Activated CD8-positive, alpha-beta memory T cell treated with anti-CD3 and anti-CD28 coated beads, Interleukin-2, amount 50 U/mL, for 24 hours (primary cell): Measurements from ENCODE around the gene WNT1.

ENCODE experiments used
- DNase-seq: peaks from one replicate; pipeline ENCODE4 v3.0.0-alpha.2; 2020; ENCODE audit errors: extremely low read depth

Gene WNT1

GRCh38 chr12:48978291-48978740 is at the start of gene WNT1:
Gene WNT1 (plus strand): TSS chr12:48978322. CDS start chr12:48978651, 329 bp downstream.
- DNase-seq: no peak

- no peak for DNase-seq
Observed at GRCh38 chr12:48929551-48929950, 48.6 kb upstream of the WNT1 start.

GRCh38 chr12:48930475-48930874 is 47.6 kb upstream of the WNT1 start:
- no peak for DNase-seq

GRCh38 chr12:48932878-48933277 is 45.2 kb upstream of the WNT1 start:
- DNase-seq: no peak

GRCh38 chr12:48933664-48934311 is 44.3 kb upstream of the WNT1 start:
- no peak for DNase-seq

- no peak for DNase-seq
Observed at GRCh38 chr12:48934312-48934706, 43.8 kb upstream of the WNT1 start.

- peak; percentile 53 for DNase-seq
Observed at GRCh38 chr12:48936379-48936979, 41.6 kb upstream of the WNT1 start.

GRCh38 chr12:48937170-48937569 is 41.0 kb upstream of the WNT1 start:
- no peak for DNase-seq

GRCh38 chr12:48938805-48939204 is 39.3 kb upstream of the WNT1 start:
- DNase-seq: no peak

GRCh38 chr12:48940181-48940580 is 37.9 kb upstream of the WNT1 start:
- no peak for DNase-seq

GRCh38 chr12:48943221-48943620 is 34.9 kb upstream of the WNT1 start:
- no peak for DNase-seq

GRCh38 chr12:48946205-48946604 is 31.9 kb upstream of the WNT1 start:
- DNase-seq: no peak

- no peak for DNase-seq
Observed at GRCh38 chr12:48946943-48947342, 31.2 kb upstream of the WNT1 start.

- no peak for DNase-seq
Observed at GRCh38 chr12:48947727-48948126, 30.4 kb upstream of the WNT1 start.

GRCh38 chr12:48952691-48953090 is 25.4 kb upstream of the WNT1 start:
- DNase-seq: no peak

- DNase-seq: no peak
Observed at GRCh38 chr12:48954061-48954460, 24.1 kb upstream of the WNT1 start.

GRCh38 chr12:48954841-48955501 is 23.2 kb upstream of the WNT1 start:
- DNase-seq: no peak

- no peak for DNase-seq
Observed at GRCh38 chr12:48956279-48957140, 21.6 kb upstream of the WNT1 start.

- DNase-seq: peak; percentile 63
Observed at GRCh38 chr12:48957141-48958048, 20.7 kb upstream of the WNT1 start, which contains the start of gene ARF3. Gene ARF3 (minus strand): TSS chr12:48957487. CDS start chr12:48941095, 16,392 bp downstream.

- DNase-seq: no peak
Observed at GRCh38 chr12:48958049-48958388, 20.1 kb upstream of the WNT1 start.

GRCh38 chr12:48960834-48961233 is 17.3 kb upstream of the WNT1 start:
- no peak for DNase-seq
